GM10266 (cell line): ENCODE data around the gene PACRG.

Experiments
- DNase-seq: peaks from one replicate; pipeline ENCODE4 v3.0.0; 2012; ENCODE audit errors: extremely low spot score
- TF ChIP-seq, protein P1 (sequence below): IDR thresholded peaks from 2 replicates; pipeline ENCODE4 v1.5.1; 2012; ENCODE audit warnings: mild to moderate bottlenecking, low read depth; ENCODE audit not compliant: control insufficient read depth, insufficient read depth; ENCODE audit errors: missing control alignments

The PACRG gene

GRCh38 chr6:163300838-163301237, 573.1 kb downstream of the PACRG start:
- TF ChIP-seq, protein P1, sequence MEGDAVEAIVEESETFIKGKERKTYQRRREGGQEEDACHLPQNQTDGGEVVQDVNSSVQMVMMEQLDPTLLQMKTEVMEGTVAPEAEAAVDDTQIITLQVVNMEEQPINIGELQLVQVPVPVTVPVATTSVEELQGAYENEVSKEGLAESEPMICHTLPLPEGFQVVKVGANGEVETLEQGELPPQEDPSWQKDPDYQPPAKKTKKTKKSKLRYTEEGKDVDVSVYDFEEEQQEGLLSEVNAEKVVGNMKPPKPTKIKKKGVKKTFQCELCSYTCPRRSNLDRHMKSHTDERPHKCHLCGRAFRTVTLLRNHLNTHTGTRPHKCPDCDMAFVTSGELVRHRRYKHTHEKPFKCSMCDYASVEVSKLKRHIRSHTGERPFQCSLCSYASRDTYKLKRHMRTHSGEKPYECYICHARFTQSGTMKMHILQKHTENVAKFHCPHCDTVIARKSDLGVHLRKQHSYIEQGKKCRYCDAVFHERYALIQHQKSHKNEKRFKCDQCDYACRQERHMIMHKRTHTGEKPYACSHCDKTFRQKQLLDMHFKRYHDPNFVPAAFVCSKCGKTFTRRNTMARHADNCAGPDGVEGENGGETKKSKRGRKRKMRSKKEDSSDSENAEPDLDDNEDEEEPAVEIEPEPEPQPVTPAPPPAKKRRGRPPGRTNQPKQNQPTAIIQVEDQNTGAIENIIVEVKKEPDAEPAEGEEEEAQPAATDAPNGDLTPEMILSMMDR = no peak
- DNase-seq = no peak

GRCh38 chr6:163301726-163302635, 574.2 kb downstream of the PACRG start:
- DNase-seq = no peak
- TF ChIP-seq, protein P1 = no peak

DNA sequence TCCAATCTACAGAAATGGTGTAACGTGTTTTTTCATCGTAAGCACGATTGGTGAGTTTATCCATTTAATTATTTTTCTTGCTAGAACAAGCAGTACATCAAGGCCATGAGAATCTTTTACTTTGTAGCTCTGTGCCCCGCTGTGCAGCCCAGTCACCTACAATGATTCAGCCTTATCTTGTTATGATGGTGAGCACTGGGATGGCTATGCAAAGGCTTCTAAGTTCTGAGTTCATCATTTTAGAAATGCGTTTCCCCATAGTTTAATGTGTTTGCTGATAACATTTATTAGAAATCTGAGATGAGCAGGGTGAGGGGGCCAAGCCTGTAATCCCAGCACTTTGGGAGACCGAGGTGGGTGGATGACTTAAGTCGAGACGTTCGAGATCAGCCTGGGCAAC, 575.0 kb downstream of the PACRG start:
- TF ChIP-seq, protein P1 = no peak
- no peak for DNase-seq

DNA sequence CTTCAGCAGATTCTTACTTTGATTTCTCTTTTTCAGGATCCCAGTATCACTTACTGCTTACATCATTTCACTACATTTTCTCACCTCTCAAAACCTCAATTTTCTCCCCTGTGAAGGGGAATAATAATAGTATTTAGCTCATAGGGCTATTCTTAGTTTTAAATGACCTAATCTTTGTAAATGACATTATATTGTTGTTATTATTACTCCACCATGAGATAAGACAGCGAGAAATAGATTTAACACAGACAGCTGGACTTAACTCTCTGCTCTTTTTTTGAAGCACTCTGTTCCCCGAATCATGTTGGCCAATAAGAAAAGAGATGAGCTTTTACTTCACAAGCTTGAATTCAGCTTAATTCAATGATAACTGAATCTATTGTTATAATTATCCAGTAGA, 578.2 kb downstream of the PACRG start:
- no peak for DNase-seq
- TF ChIP-seq, protein P1 = no peak

- DNase-seq = no peak
Measured at GRCh38 chr6:163308629-163309440, 581.1 kb downstream of the PACRG start.

GRCh38 chr6:163309491-163310026, 581.8 kb downstream of the PACRG start:
- DNase-seq = no peak
- TF ChIP-seq, protein P1 = no peak

More at GRCh38 chr6:163308629-163309440, 581.1 kb downstream of the PACRG start:
- TF ChIP-seq, protein P1 = no peak
